MM.1S (cell line): ENCODE data around the gene LSR.

Experiments used
- DNase-seq: peaks from one replicate; pipeline ENCODE4 v3.0.0-alpha.2; 2015
- H2AFZ ChIP-seq: fragments of 300-600 bp; sonication (generic); 2 replicates; pipeline ENCODE4 v1.6.0; 2016; ENCODE audit warnings: antibody characterized with exemption, low read length
- H3F3A ChIP-seq: fragments of 300-600 bp; sonication (generic); 2 replicates; pipeline ENCODE4 v1.6.1; 2016; ENCODE audit warnings: mild to moderate bottlenecking, antibody characterized with exemption, low read length, moderate library complexity, mixed read lengths; ENCODE audit not compliant: insufficient read depth
- H3K27ac ChIP-seq: fragments of 300-600 bp; sonication (generic); 2 replicates; pipeline ENCODE4 v1.5.1; 2016; ENCODE audit warnings: mild to moderate bottlenecking, low read length
- H3K27me3 ChIP-seq: fragments of 300-600 bp; sonication (generic); replicated peaks from 2 replicates; pipeline ENCODE4 v1.6.0; 2016; ENCODE audit warnings: low read length; ENCODE audit not compliant: insufficient read depth
- H3K36me3 ChIP-seq: fragments of 300-600 bp; sonication (generic); replicated peaks from 2 replicates; pipeline ENCODE4 v1.6.1; 2016; ENCODE audit warnings: mild to moderate bottlenecking, low read length, mixed read lengths; ENCODE audit not compliant: insufficient read depth
- H3K4me1 ChIP-seq: fragments of 300-600 bp; sonication (generic); 2 replicates; pipeline ENCODE4 v1.6.1; 2016; ENCODE audit warnings: low read length, mixed read lengths
- H3K4me2 ChIP-seq: fragments of 300-600 bp; sonication (generic); 2 replicates; pipeline ENCODE4 v1.6.0; 2016; ENCODE audit warnings: low read depth, low read length
- H3K4me3 ChIP-seq: fragments of 300-600 bp; sonication (generic); 2 replicates; pipeline ENCODE4 v1.5.1; 2016; ENCODE audit warnings: low read length, mixed read lengths
- H3K79me2 ChIP-seq: fragments of 300-600 bp; sonication (generic); 2 replicates; pipeline ENCODE4 v1.6.1; 2016; ENCODE audit warnings: mixed run types, low read length, mixed read lengths
- H3K9ac ChIP-seq: fragments of 300-600 bp; sonication (generic); 2 replicates; pipeline ENCODE4 v1.6.1; 2016; ENCODE audit warnings: low read length, mixed read lengths
- H3K9me2 ChIP-seq: fragments of 300-600 bp; sonication (generic); replicated peaks from 2 replicates; pipeline ENCODE4 v1.6.1; 2016; ENCODE audit warnings: mild to moderate bottlenecking, low read length, mixed read lengths; ENCODE audit not compliant: insufficient read depth
- H3K9me3 ChIP-seq: fragments of 300-600 bp; sonication (generic); replicated peaks from 2 replicates; pipeline ENCODE4 v1.6.1; 2016; ENCODE audit warnings: mild to moderate bottlenecking, low read length, mixed read lengths; ENCODE audit not compliant: insufficient read depth
- H4K20me1 ChIP-seq: fragments of 300-600 bp; sonication (generic); 2 replicates; pipeline ENCODE4 v1.6.1; 2016; ENCODE audit warnings: mild to moderate bottlenecking, low read length, moderate library complexity, mixed read lengths; ENCODE audit not compliant: insufficient read depth
- CTCF ChIP-seq: fragments of 300-600 bp; sonication (generic); IDR thresholded peaks from 2 replicates; pipeline ENCODE4 v1.5.1; 2016; ENCODE audit warnings: antibody characterized with exemption, low read length, mixed read lengths
- EZH2 ChIP-seq: fragments of 300-600 bp; sonication (generic); optimal IDR thresholded peaks from 2 replicates; pipeline ENCODE3; 2017; ENCODE audit warnings: low read depth, mild to moderate bottlenecking, antibody characterized with exemption, low read length, mixed read lengths
- EZH2phosphoT487 ChIP-seq: fragments of 300-600 bp; sonication (generic); IDR thresholded peaks from 2 replicates; pipeline ENCODE4 v1.6.1; 2018; ENCODE audit warnings: antibody characterized with exemption, low read length

Gene LSR

DNA sequence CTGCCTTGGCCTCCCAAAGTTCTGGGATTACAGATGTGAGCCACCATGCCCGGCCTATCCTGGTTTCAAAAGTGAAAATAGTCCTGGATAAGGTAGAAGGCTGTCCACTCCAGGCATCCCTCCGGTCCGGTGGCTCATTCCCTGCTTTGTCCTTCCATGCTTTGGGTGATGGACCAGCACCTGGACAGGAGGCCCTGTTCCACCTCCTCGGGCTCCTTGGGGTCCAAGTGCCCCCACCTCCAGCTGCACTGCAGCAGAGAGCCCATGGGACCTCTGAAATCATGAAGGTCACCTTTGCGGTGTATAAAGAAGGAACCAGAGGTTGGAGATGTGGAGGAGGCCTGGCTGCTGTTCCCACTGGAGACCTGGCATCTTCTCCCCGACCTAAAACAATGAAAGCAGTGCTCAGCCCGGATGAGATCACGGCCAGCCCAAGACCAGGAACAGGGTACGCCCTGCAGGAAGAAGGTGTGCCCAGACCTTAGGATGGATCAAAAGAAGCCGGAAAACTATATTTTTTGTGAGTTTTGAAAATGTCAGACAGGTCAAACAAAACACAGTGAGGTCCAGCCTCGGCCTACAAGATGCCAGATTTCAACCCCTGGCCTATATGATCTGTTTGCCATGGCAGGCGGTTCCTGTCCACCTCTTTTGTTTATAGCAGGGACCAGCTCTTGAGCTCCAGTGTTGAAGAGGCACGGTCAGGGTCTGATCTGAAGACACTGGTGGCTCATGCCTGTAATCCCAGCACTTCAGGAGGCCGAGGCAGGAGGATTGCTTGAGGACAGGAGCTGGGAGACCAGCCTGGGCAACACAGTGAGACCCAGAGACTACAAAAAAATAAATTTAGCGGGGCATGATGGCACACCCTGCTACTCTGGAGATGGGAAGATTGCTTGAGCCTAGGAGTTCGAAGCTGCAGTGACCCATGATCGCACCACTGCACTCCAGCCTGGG, 5.8 kb downstream of the LSR start:
- H4K20me1 ChIP-seq = no peaks in the 10 kb centered on the region
- H3K9me2 ChIP-seq = no peaks in the 10 kb centered on the region
- no peak overlapping the region for H3K27ac ChIP-seq
- H3K27me3 ChIP-seq = no peaks in the 10 kb centered on the region
- no peaks in the 10 kb centered on the region for H3K9me3 ChIP-seq
- DNase-seq = no peak
- H3K4me1 ChIP-seq = peaks cover 4% of the 10 kb centered on the region; the same call in 1 of the 2 replicates
- H2AFZ ChIP-seq = no peak overlapping the region
- H3K4me3 ChIP-seq = no peak overlapping the region
- no peak for TF ChIP-seq EZH2
- TF ChIP-seq CTCF = no peak
- no peak for TF ChIP-seq EZH2phosphoT487
- no peaks in the 10 kb centered on the region for H3F3A ChIP-seq
- H3K9ac ChIP-seq = no peak overlapping the region
- H3K4me2 ChIP-seq = no peak overlapping the region
- H3K79me2 ChIP-seq = peaks cover 34% of the 10 kb centered on the region
- H3K36me3 ChIP-seq = 0 out of 2 replicates have a peak, but pooled peaks cover 8% of the 10 kb centered on the region

DNA sequence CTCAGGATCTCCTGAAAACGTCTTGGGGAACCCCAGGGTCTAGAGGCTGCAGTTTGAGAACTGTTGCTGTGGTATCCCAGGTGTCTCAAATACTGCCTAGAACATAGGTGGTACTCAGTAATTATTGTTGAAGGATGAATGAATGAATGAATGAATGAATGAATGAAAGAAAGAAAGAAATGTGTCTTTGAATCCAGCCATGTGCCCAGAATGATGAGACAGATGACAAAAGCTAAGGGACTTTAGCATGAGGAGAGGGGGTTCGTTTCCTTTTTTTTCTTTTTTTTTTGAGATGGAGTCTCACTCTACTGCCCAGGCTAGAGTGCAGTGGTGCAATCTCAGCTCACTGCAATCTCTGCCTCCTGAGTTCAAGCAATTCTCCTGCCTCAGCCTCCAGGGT, 7.8 kb downstream of the LSR start:
- H3K4me1 ChIP-seq = no peaks in the 10 kb centered on the region
- 0 out of 2 replicates have a peak, but pooled peaks cover 6% of the 10 kb centered on the region for H3K36me3 ChIP-seq
- no peaks in the 10 kb centered on the region for H3K9me2 ChIP-seq
- no peaks in the 10 kb centered on the region for H3F3A ChIP-seq
- H3K9ac ChIP-seq = no peak overlapping the region
- H3K9me3 ChIP-seq = no peaks in the 10 kb centered on the region
- H3K4me3 ChIP-seq = no peak overlapping the region
- H3K79me2 ChIP-seq = peaks cover 17% of the 10 kb centered on the region
- TF ChIP-seq EZH2phosphoT487 (no peak), CTCF (no peak), EZH2 (no peak)
- H2AFZ ChIP-seq = no peak overlapping the region
- no peaks in the 10 kb centered on the region for H4K20me1 ChIP-seq
- no peak overlapping the region for H3K27ac ChIP-seq
- H3K4me2 ChIP-seq = no peak overlapping the region
- DNase-seq = no peak
- H3K27me3 ChIP-seq = no peaks in the 10 kb centered on the region

- H3K9me2 ChIP-seq = no peaks in the 10 kb centered on the region
- no peak for DNase-seq
- H3K4me1 ChIP-seq = no peaks in the 10 kb centered on the region
- TF ChIP-seq CTCF (no peak), EZH2 (no peak), EZH2phosphoT487 (no peak)
- H3K27me3 ChIP-seq = no peaks in the 10 kb centered on the region
- no peak overlapping the region for H3K27ac ChIP-seq
- H3F3A ChIP-seq = no peaks in the 10 kb centered on the region
- no peaks in the 10 kb centered on the region for H4K20me1 ChIP-seq
- no peaks in the 10 kb centered on the region for H3K9me3 ChIP-seq
- peaks cover 15% of the 10 kb centered on the region for H3K79me2 ChIP-seq
- no peak overlapping the region for H2AFZ ChIP-seq
- H3K36me3 ChIP-seq = 0 out of 2 replicates have a peak, but pooled peaks cover 6% of the 10 kb centered on the region
- no peak overlapping the region for H3K4me3 ChIP-seq
- H3K9ac ChIP-seq = no peak overlapping the region
- H3K4me2 ChIP-seq = no peak overlapping the region
These were observed 8.3 kb downstream of the LSR start for GRCh38 chr19:35257113-35257461.
